SK-N-SH (cell line): ENCODE data around the gene SMARCA4.

Experiments
- CTCF ChIP-seq: fragments of 200-600 bp; sonication (generic); IDR thresholded peaks from 2 replicates; pipeline ENCODE4 v1.6.1; 2017; ENCODE audit warnings: antibody characterized with exemption, mild to moderate bottlenecking, moderate library complexity
- EP300 ChIP-seq, 2 experiments: IDR thresholded peaks; 2 replicates each; pipeline versions ENCODE4 v1.4.0 to v1.6.1; 2012; ENCODE audit warnings: borderline replicate concordance in 1 of 2, low read depth in 1 of 2, low read length in 1 of 2
- GATA2 ChIP-seq: sonication (generic); formaldehyde crosslinking; IDR thresholded peaks from 2 replicates; pipeline ENCODE4 v1.5.0; 2020; ENCODE audit warnings: mild to moderate bottlenecking, missing genetic modification reagents
- RFX5 ChIP-seq: IDR thresholded peaks from 2 replicates; pipeline ENCODE4 v1.6.1; 2012; ENCODE audit warnings: mild to moderate bottlenecking, improper control_type of control experiment, low read length

- no peak for TF ChIP-seq CTCF
- no peak for TF ChIP-seq RFX5
- TF ChIP-seq EP300 (IDR thresholded peaks at IDR 0.05; ENCODE audit: borderline replicate concordance in 1 of 2, low read depth in 1 of 2, low read length in 1 of 2) = no peak
- no peak for TF ChIP-seq GATA2 (CRISPR knock-in tag)
Measured at GRCh38 chr19:11018179-11018578, 57.3 kb downstream of the SMARCA4 start.
